ENCODE data around the gene CDK14.
"Not testable (repeated sequence)": the region's sequence is repeated elsewhere in the genome, so short reads cannot be mapped to it uniquely, and the experiment has no call there.

CDK14 gene

DNA sequence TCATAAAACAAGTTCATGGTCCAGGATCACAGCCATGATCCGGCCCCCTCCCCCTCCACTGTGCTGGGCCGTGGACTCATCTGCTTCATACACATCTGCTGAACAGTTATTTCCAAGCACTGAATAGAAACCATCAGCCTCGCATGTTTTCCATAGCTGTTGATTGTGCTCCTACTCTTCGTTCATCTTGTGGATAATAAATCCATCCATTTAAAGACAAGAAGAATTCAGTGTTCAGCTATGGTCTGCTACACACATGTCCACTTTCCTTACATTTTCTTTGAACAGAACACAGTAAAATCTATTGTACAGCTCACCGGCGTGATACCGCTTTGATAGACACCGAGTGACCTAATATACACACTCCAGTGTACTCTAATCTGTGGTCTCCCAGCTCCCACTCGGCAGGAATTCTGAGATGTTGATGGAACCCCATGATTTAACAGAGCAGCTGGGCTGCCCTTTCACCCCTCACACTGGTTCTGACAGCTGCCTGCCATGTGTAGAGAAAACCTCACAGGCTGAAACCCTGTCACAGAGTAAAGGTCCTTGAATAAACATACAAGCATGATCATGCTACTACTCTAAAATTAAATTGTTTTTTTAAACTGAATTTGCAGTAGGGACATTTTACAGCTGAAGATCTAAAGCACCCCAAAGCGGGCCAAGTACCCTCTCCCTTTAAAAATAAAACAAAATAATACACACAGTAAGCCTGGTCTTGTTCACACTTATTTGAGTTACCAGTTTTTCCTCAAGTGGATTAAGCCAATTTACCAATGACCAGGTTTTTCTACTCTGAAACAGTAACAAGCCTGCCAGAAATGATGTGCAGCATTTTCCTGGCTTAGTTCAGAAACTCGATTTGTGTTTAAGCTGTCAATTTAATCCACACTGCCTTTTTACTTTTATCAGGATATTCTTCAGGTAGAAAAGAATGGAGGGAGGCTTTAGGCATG, 573.0 kb downstream of the CDK14 start:
- Histone ChIP-seq H3K4me1 (ENCODE audit: insufficient read depth, low read length) (peaks cover 50% of the 10 kb centered on the region), H2AFZ (ENCODE audit: low read depth, low read length) (no peak overlapping the region), H3K36me3 (ENCODE audit: insufficient read depth, low read length) (no peaks in the 10 kb centered on the region), H3K4me3 (ENCODE audit: low read length) (peak overlapping the region; percentile 19), H3K9me3 (ENCODE audit: low read length) (peaks cover 5% of the 10 kb centered on the region), H3K27me3 (ENCODE audit: insufficient read depth, low read length) (no peaks in the 10 kb centered on the region)

DNA sequence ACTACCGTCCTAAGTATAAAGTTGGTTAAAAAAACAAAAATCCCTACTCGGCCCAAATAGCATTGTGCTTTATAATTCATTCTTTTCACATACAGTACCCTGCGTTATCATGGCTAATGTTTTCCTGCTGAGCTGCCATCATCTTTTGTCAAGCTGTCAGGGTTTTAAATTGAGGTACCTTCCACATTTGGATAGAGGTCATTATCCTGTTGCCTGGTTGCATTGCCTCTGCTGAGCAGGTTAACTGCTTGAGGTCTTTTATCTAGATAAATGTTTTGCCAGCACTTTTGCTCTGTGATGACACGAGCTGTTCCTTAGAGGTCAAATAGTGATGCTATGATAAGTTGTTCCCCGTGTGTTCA, 573.7 kb downstream of the CDK14 start:
- peaks cover 5% of the 10 kb centered on the region for H3K9me3 ChIP-seq (ENCODE audit: low read length)
- no peak overlapping the region for H3K4me3 ChIP-seq (ENCODE audit: low read length)
- no peaks in the 10 kb centered on the region for H3K27me3 ChIP-seq (ENCODE audit: insufficient read depth, low read length)
- H3K4me1 ChIP-seq (ENCODE audit: insufficient read depth, low read length) = peaks cover 45% of the 10 kb centered on the region
- H2AFZ ChIP-seq (ENCODE audit: low read depth, low read length) = no peak overlapping the region
- H3K36me3 ChIP-seq (ENCODE audit: insufficient read depth, low read length) = no peaks in the 10 kb centered on the region

DNA sequence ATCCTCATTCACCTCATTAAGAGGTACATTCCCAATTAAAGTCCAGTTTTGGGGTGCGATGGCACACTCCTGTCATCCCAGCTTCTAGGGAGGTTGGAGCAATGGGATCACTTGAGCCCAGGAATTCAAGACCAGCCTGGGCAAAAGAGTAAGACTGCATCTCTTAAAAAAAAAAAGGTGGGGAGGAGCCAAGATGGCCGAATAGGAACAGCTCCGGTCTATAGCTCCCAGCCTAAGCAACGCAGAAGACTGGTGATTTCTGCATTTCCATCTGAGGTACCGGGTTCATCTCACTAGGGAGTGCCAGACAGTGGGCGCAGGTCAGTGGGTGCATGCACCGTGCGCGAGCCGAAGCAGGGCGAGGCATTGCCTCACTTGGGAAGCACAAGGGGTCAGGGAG, 577.1 kb downstream of the CDK14 start:
- H3K27me3 ChIP-seq (ENCODE audit: insufficient read depth, low read length); H2AFZ ChIP-seq (ENCODE audit: low read depth, low read length): not testable (repeated sequence)

DNA sequence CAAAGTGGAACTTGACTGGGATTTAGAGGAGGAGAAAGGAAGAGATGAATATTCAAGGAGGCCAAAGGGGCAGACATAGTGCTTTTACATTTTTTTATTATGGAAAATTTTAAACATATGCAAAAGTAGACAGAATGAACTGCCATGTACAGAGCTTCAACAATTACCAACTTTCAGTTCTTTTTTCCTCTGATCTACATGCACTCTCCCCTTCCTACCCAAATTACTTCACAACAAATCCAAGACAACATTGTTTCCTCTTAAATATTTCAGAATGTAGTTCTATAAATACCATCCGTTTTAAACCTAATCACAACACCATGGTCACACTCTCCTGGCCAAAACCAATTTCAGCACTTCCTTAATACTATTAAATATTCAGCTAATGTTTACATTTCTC, 584.6 kb downstream of the CDK14 start:
- no peaks in the 10 kb centered on the region for H3K4me1 ChIP-seq (ENCODE audit: insufficient read depth, low read length)
- H3K27me3 ChIP-seq (ENCODE audit: insufficient read depth, low read length) = no peaks in the 10 kb centered on the region
- H3K9me3 ChIP-seq (ENCODE audit: low read length) = no peaks in the 10 kb centered on the region
- no peak overlapping the region for H3K4me3 ChIP-seq (ENCODE audit: low read length)
- no peaks in the 10 kb centered on the region for H3K36me3 ChIP-seq (ENCODE audit: insufficient read depth, low read length)
- no peak overlapping the region for H2AFZ ChIP-seq (ENCODE audit: low read depth, low read length)

More for the DNA sequence above, 577.1 kb downstream of the CDK14 start:
- H3K36me3 ChIP-seq (ENCODE audit: insufficient read depth, low read length); H3K9me3 ChIP-seq (ENCODE audit: low read length); H3K4me3 ChIP-seq (ENCODE audit: low read length): not testable (repeated sequence)
- H3K4me1 ChIP-seq (ENCODE audit: insufficient read depth, low read length) = peaks cover 21% of the 10 kb centered on the region

DNA sequence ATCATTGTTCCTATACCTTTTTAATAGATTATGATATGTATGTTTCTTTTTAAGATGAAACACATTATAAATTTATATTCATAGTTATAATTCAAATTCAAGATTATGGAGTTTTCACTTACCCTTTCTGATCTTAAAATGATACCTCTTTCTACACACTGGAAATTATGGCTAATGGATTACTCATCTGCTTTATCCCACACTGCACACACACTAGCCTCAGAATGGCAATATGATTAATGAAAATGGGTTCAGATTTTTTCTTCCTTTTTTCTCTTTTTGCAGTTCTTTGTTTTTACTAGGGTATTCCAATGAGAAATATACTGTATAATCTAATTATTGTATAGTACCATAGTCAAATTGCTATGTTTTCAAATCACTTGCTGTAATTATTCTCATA, 585.8 kb downstream of the CDK14 start:
- Histone ChIP-seq H2AFZ (ENCODE audit: low read depth, low read length) (no peak overlapping the region), H3K4me3 (ENCODE audit: low read length) (no peak overlapping the region), H3K36me3 (ENCODE audit: insufficient read depth, low read length) (no peaks in the 10 kb centered on the region), H3K9me3 (ENCODE audit: low read length) (no peaks in the 10 kb centered on the region), H3K27me3 (ENCODE audit: insufficient read depth, low read length) (no peaks in the 10 kb centered on the region), H3K4me1 (ENCODE audit: insufficient read depth, low read length) (no peaks in the 10 kb centered on the region)

DNA sequence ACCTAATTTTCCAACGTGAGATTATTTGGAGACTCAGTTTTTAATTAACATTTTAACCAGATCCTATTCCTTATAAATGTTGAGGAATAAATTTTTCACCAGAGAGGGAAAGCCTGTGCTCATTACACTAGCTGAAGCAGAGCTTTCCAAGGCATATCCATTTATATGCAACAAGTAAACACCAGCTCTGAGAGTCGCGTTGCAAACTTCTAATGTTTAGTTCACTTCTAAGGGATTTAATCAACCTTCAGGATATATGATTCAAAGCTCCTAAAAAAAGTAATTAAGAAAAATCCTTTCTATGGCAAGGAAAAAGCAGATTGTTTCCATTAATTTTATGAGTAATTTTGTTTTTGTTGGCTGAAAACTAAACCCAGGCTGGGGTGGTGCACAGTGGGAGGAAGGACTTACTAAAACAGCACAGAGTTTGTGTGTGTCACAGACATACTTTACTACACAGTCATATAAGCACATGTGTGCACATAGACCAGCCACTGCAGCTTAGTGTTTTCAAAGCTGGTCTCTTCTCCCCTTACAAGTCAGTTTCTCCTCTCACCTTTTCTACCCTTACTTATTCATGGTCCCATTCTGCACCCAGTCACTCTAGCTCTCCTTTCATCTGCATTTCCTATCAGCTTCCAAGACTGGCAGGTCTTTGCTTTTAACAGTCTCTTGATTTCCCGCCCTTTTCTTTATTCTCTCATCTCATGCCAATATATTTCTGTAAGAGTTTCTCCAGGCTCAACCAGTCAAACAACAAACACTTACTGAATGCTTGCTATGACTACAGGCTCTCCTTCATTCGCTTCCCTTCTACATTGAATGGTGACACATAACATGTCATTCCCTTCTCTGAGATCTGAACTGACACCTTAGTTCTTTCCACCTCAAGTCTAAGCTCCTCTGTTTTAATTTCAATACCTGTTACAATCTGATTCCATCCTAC, 587.0 kb downstream of the CDK14 start:
- Histone ChIP-seq H3K4me1 (ENCODE audit: insufficient read depth, low read length) (no peaks in the 10 kb centered on the region), H3K36me3 (ENCODE audit: insufficient read depth, low read length) (no peaks in the 10 kb centered on the region), H3K9me3 (ENCODE audit: low read length) (no peaks in the 10 kb centered on the region), H3K27me3 (ENCODE audit: insufficient read depth, low read length) (no peaks in the 10 kb centered on the region), H3K4me3 (ENCODE audit: low read length) (no peak overlapping the region), H2AFZ (ENCODE audit: low read depth, low read length) (no peak overlapping the region)

DNA sequence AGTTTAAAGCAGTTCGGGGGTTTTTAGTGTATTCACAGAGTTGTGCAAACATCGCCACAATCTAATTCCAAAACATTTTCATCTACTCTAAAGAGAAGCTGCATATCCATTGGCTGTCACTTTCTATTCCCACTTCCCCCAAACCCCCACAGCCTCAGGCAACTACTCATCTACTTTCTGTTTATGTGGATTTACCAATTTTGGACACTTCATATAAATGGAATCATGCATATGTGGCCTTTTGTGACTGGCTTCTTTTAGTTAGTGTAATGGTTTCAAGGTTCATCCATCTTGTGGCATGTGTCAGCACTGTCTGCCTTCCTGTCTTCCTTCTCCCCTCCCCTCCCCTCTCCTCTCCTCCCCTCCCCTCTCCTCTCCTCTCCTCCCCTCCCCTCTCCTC, 589.6 kb downstream of the CDK14 start:
- Histone ChIP-seq H2AFZ (ENCODE audit: low read depth, low read length) (no peak overlapping the region), H3K9me3 (ENCODE audit: low read length) (no peaks in the 10 kb centered on the region), H3K36me3 (ENCODE audit: insufficient read depth, low read length) (no peaks in the 10 kb centered on the region), H3K4me3 (ENCODE audit: low read length) (no peak overlapping the region), H3K27me3 (ENCODE audit: insufficient read depth, low read length) (no peaks in the 10 kb centered on the region), H3K4me1 (ENCODE audit: insufficient read depth, low read length) (no peaks in the 10 kb centered on the region)

DNA sequence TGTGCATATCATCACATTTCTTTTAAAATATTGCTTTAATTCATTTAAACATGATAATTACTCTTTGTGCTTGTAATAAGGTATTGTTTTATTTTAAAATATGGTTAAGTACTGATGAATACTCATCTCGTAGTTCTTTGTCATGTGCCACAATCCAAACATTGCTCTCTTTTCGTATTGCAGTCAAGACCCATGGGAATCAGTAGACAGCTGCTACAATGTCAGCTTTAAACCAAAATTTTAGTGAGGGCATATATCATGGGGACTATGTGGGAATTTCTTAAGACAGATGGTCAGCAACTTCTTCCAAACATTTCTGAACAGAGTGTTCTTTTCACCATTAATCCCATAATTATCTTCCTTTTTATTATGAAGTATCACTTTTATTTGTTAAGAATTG, 590.9 kb downstream of the CDK14 start:
- no peak overlapping the region for H2AFZ ChIP-seq (ENCODE audit: low read depth, low read length)
- no peaks in the 10 kb centered on the region for H3K27me3 ChIP-seq (ENCODE audit: insufficient read depth, low read length)

DNA sequence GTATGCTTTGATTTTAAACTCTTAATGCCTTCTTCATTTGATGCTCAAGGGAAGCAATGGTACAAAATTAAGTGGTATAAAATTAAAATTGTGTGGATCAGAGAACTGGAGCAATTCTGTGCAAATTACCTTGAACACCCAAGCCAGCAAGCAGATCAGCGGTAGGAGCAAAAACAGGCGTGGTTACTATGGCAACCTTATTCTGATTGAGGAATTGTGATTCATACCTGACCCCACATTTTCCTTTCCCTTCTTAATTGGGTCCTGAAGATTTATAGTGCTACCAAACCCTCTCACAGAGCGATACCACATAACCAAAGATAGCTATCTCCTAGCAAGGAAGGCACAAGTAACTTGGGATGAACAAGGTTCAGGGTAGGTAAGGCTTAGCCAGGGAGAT, 595.6 kb downstream of the CDK14 start:
- H3K4me1 ChIP-seq (ENCODE audit: insufficient read depth, low read length) = peaks cover 16% of the 10 kb centered on the region
- H3K36me3 ChIP-seq (ENCODE audit: insufficient read depth, low read length) = no peaks in the 10 kb centered on the region
- no peaks in the 10 kb centered on the region for H3K9me3 ChIP-seq (ENCODE audit: low read length)
- no peak overlapping the region for H2AFZ ChIP-seq (ENCODE audit: low read depth, low read length)
- no peaks in the 10 kb centered on the region for H3K27me3 ChIP-seq (ENCODE audit: insufficient read depth, low read length)
- H3K4me3 ChIP-seq (ENCODE audit: low read length) = no peak overlapping the region

More for the DNA sequence above, 590.9 kb downstream of the CDK14 start:
- Histone ChIP-seq H3K9me3 (ENCODE audit: low read length) (no peaks in the 10 kb centered on the region), H3K36me3 (ENCODE audit: insufficient read depth, low read length) (no peaks in the 10 kb centered on the region), H3K4me3 (ENCODE audit: low read length) (no peak overlapping the region), H3K4me1 (ENCODE audit: insufficient read depth, low read length) (no peaks in the 10 kb centered on the region)

DNA sequence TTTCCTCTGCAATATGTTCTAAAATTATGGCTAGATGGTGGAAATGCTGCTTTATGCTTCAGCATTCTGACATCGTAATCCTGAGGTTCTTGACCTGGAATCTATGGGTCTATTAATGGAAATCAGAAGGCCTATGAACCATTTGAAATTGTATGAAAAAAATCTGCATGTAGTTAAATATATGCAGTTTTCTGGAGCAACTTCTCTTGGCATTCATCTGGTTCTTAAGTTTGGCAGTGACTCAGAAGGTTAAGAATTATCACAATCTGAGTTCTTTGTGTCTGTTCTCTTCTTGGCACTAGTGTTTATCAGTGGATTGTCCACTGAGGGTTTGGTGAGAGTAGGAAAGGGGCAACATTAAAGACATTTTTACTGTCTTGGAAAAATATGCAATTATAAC, 597.0 kb downstream of the CDK14 start:
- Histone ChIP-seq H3K4me1 (ENCODE audit: insufficient read depth, low read length) (peaks cover 16% of the 10 kb centered on the region), H3K27me3 (ENCODE audit: insufficient read depth, low read length) (no peaks in the 10 kb centered on the region), H3K4me3 (ENCODE audit: low read length) (no peak overlapping the region), H3K36me3 (ENCODE audit: insufficient read depth, low read length) (no peaks in the 10 kb centered on the region), H3K9me3 (ENCODE audit: low read length) (no peaks in the 10 kb centered on the region), H2AFZ (ENCODE audit: low read depth, low read length) (no peak overlapping the region)

DNA sequence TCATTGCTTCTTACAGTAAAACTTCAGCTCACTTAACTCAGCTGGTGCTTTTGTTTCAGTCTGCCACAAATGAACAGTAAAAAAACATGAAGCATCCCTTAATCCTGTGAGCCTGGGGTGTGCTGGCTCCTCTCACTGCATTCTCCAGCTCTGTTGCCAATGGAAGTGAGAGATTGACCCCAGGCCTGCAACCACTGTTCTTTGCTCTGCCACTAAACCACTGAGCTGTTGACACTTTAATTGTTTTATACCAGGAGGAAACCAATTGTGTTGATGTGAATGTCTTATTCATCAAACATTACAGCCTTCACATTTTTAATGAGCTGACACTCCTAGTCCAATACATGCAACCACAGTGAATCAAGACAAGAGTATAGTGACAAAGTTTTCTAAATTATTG, 598.7 kb downstream of the CDK14 start:
- H2AFZ ChIP-seq (ENCODE audit: low read depth, low read length) = no peak overlapping the region

DNA sequence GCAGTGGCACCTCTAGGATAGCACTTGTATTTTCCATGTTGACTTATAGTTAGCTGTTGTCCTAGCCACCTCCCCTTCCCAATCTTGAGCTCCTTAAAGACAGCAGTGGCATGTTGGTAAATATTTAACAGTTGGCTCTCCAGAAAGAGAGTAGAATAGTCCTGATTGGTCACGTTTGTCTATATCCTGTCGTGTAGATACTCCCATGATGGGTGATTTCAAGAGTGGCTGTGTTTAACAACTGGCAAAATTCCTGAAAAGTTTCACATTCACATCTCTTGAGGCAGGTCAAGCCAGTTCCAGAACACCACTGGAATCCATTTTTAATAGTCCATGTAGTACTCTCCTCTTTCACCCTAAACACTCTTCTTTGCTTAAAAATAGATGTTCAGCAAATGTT, 599.9 kb downstream of the CDK14 start:
- no peaks in the 10 kb centered on the region for H3K27me3 ChIP-seq (ENCODE audit: insufficient read depth, low read length)
- H3K4me1 ChIP-seq (ENCODE audit: insufficient read depth, low read length) = peaks cover 16% of the 10 kb centered on the region
- H2AFZ ChIP-seq (ENCODE audit: low read depth, low read length) = no peak overlapping the region
- H3K36me3 ChIP-seq (ENCODE audit: insufficient read depth, low read length) = no peaks in the 10 kb centered on the region
- H3K4me3 ChIP-seq (ENCODE audit: low read length) = no peak overlapping the region
- no peaks in the 10 kb centered on the region for H3K9me3 ChIP-seq (ENCODE audit: low read length)

More for the DNA sequence above, 598.7 kb downstream of the CDK14 start:
- H3K9me3 ChIP-seq (ENCODE audit: low read length) = no peaks in the 10 kb centered on the region
- H3K27me3 ChIP-seq (ENCODE audit: insufficient read depth, low read length) = no peaks in the 10 kb centered on the region
- H3K4me1 ChIP-seq (ENCODE audit: insufficient read depth, low read length) = peaks cover 16% of the 10 kb centered on the region
- no peak overlapping the region for H3K4me3 ChIP-seq (ENCODE audit: low read length)
- H3K36me3 ChIP-seq (ENCODE audit: insufficient read depth, low read length) = no peaks in the 10 kb centered on the region

DNA sequence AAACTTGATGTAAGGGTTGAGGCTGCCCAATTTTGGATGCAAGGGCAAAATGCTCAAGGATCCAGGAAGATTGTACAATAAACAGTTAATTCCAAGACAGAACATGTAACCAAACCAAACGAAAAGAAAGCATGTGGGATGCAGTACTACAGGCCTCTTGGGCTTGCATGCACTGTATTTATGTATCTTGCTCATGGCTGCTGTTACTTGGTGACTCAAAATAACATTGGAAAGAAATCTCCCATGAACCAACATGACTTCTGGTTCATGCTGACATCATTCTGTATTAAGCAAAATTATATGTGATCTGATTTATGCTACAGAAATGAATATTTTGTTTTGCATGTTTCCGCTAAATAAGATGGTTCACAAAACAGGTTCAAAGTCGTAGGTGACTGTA, 602.2 kb downstream of the CDK14 start:
- H3K4me1 ChIP-seq (ENCODE audit: insufficient read depth, low read length) = peaks cover 19% of the 10 kb centered on the region
- H2AFZ ChIP-seq (ENCODE audit: low read depth, low read length) = no peak overlapping the region
- H3K27me3 ChIP-seq (ENCODE audit: insufficient read depth, low read length) = no peaks in the 10 kb centered on the region
- no peaks in the 10 kb centered on the region for H3K9me3 ChIP-seq (ENCODE audit: low read length)
- no peak overlapping the region for H3K4me3 ChIP-seq (ENCODE audit: low read length)
- H3K36me3 ChIP-seq (ENCODE audit: insufficient read depth, low read length) = no peaks in the 10 kb centered on the region

Measured in neuron (in vitro differentiated cells).